Measurements from ENCODE around the gene ITPA.

DNA sequence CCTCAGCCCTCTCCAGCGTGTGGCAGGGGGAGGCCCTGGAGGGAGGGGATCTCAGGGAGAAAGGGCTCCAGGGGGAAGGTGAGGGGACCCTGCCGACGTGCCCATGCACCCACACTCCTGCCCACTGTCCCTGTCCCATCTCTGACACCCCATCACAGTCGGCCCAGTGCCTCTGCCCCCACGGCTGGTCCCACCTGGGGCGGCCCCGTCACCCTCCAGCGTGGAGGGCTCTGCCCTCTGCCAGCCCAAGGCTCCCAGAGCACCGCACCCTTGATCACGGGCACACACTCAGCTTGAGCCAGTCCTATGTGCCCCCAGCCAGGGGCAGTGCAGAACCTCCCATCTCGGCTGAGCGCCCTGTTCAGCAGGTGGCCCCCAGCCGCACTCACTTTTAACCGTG lies 20.5 kb downstream of the ITPA start:
- no peak for TF ChIP-seq CTCF (conservative IDR thresholded peaks at IDR 0.05)
- TF ChIP-seq EZH2 (IDR thresholded peaks at IDR 0.05; ENCODE audit: low read depth): no peak

All from PC-9 (cell line).